Measurements from ENCODE around the gene TUBGCP6. TPM values are rescaled to one million over a fixed set of nuclear protein-coding genes. Genes with fewer than 3 reads are reported as not detected.

The TUBGCP6 gene
- total and polyA plus RNA-seq, 11 donors = 11.6 to 28.8 (median 17.7) TPM

DNA sequence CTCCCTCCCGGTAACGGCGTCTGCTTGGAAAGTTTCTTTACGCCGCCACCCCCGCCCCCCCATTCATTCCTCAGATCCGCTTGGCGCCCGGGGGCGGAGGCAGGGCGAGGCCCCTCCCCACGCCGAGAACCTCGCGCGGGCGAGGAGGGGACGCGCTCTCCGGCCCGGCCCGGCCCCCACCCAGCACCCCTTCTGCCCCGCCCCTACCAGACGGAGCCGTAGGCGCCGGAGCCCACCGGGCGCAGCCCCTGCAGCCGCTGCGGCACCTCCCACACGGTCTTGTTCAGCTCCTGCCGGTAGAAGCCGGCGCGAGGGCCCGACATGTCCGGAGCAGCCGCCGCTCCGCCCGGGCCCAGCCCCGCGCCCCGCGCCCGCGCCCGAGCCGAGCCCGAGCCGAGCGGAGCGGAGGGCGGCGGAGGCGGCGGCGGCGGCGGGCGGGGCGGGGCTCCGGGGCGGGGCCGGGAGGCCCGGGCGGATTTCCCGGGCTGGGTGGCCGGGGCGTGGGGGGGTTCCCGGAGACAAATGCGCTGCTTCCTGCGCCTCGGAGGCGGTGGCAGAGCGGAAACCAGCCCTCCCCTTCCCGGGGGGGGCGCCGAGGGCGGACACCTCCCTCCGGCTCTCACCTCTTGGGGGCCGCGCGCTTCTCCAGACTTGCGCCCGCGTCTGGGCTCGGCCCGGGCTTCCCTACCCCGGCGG, 25.3 kb upstream of the TUBGCP6 start, which contains the start of gene MAPK11:
Gene MAPK11, minus strand, starts transcription at position 411 of the 696 bp plus-strand sequence. Its CDS starts 88 bp downstream, at position 323.
- Histone ChIP-seq H3K27ac (peak within 1 kb of the TSS; percentile 70 to 92 (median 78)), H3K4me3 (peak within 1 kb of the TSS; percentile 40 to 76 (median 62)), H3K4me1 (peaks cover 5 to 66% (median 45%) of the 10 kb centered on the region in 12 donors), H3K9me3 (no peaks in the 10 kb centered on the region), H3K27me3 (peaks cover 0 to 18% (median 0%) of the 10 kb centered on the region in 9 donors), H3K36me3 (peaks cover 0 to 4% (median 3%) of the 10 kb centered on the region in 9 donors)
- TF ChIP-seq, protein P1, sequence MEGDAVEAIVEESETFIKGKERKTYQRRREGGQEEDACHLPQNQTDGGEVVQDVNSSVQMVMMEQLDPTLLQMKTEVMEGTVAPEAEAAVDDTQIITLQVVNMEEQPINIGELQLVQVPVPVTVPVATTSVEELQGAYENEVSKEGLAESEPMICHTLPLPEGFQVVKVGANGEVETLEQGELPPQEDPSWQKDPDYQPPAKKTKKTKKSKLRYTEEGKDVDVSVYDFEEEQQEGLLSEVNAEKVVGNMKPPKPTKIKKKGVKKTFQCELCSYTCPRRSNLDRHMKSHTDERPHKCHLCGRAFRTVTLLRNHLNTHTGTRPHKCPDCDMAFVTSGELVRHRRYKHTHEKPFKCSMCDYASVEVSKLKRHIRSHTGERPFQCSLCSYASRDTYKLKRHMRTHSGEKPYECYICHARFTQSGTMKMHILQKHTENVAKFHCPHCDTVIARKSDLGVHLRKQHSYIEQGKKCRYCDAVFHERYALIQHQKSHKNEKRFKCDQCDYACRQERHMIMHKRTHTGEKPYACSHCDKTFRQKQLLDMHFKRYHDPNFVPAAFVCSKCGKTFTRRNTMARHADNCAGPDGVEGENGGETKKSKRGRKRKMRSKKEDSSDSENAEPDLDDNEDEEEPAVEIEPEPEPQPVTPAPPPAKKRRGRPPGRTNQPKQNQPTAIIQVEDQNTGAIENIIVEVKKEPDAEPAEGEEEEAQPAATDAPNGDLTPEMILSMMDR (IDR thresholded peaks at IDR 0.05) = no peak
- TF ChIP-seq POLR2A (IDR thresholded peaks at IDR 0.05) = peak in 1 of 2 donors; percentile 17
- intact Hi-C loops (cut with DNase I) = loop anchor here in 5 of 10 donors (5.0 kb wide), 3 partner anchors 37 to 72 kb away; partner anchors contain the start of genes PPP6R2 (in 5 of the 5), PLXNB2 (in 2 of the 5) and DENND6B (in 1 of the 5)
- DNase-seq = peak; percentile 74 to 85 (median 81)
- peak; percentile 10 to 68 (median 28) for ATAC-seq
- WGBS, 4 donors = 1% methylated on average over 29 to 92 of the region's 92 CpGs

DNA sequence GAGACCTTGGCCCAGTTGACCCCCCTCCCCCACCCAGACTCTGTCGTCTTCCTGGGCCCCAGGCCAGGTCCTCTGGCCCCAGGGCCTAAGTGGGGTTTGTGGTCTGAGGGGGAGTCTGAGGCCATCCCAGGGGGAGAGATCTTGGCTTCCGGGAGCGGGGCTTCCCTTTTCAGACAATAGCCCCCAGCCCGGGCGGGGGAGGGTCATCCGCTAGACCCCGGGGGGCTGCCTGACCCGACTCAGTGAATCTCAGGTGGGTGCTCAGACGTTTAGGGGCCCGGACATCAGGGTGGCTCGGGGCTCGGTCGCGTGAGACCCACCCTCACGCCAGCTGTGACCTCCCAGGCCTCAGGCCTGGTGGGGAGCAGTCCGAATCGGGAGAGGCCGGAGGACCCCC, 24.7 kb upstream of the TUBGCP6 start:
- no peak for ATAC-seq
- peaks cover 5 to 66% (median 45%) of the 10 kb centered on the region in 12 donors for H3K4me1 ChIP-seq

DNA sequence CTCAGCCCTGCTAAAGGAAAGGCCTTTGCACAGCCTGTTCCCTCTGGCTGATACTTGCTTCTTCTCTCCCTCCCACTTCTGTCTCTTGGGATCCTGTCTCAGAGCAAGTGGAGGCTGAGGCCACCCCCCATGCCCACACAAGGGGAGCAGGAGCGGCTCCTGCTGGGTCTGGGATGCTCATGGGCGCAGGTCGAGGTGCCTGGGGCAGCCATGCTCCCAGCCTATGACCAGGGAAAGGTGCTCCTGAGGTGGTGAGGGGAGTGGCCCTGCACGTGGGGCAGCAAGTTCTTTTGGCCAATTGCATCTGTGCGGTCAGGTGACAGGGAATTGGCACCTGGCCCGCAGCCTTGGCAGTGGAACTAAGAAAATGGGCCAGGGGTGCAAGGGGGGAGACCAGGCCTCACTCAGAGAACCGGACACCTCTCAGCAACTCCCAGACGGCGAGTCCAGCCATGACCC, 23.9 kb upstream of the TUBGCP6 start:
- Histone ChIP-seq H3K4me3 (peak overlapping the region in 3 of 12 donors; percentile 63 to 76 (median 64)), H3K9me3 (no peaks in the 10 kb centered on the region), H3K27ac (peak overlapping the region in 4 of 12 donors; percentile 74 to 88 (median 84)), H3K4me1 (peaks cover 5 to 60% (median 42%) of the 10 kb centered on the region in 12 donors), H3K27me3 (peaks cover 0 to 18% (median 0%) of the 10 kb centered on the region in 9 donors), H3K36me3 (no peaks in the 10 kb centered on the region)
- TF ChIP-seq, protein P1 (IDR thresholded peaks at IDR 0.05) = no peak
- no peak for TF ChIP-seq POLR2A (IDR thresholded peaks at IDR 0.05)
- intact Hi-C loops (cut with DNase I) = no loop called here
- ATAC-seq (no peak), DNase-seq (no peak)
- WGBS, 4 donors = 43 to 51% (median 47%) methylated on average over 6 to 9 of the region's 9 CpGs

More for the DNA sequence above, 24.7 kb upstream of the TUBGCP6 start:
- TF ChIP-seq, protein P1 (IDR thresholded peaks at IDR 0.05) = no peak
- no peak for TF ChIP-seq POLR2A (IDR thresholded peaks at IDR 0.05)
- DNase-seq = no peak
- Histone ChIP-seq H3K27me3 (peaks cover 0 to 18% (median 0%) of the 10 kb centered on the region in 9 donors), H3K36me3 (no peaks in the 10 kb centered on the region), H3K4me3 (peak overlapping the region; percentile 40 to 76 (median 62)), H3K27ac (peak overlapping the region; percentile 46 to 92 (median 78)), H3K9me3 (no peaks in the 10 kb centered on the region)
- intact Hi-C loops (cut with DNase I) = no loop called here
- 0 to 21% (median 13%) methylated on average over 1 to 18 of the region's 18 CpGs for WGBS, 4 donors

All from heart left ventricle (tissue), 16 donors.